ENCODE results near the gene SLC7A4. TPM values are rescaled to one million over a fixed set of nuclear protein-coding genes. Genes with fewer than 3 reads are reported as not detected.

SLC7A4 gene
- total RNA-seq, 1 donor from 2014 or later: 0.07 TPM

- H3K4me1 Mint-ChIP-seq (ENCODE audit: low read depth): no peaks in the 10 kb centered on the region
- H3K36me3 Mint-ChIP-seq (ENCODE audit: low read depth): peaks cover 20% of the 10 kb centered on the region
- DNase-seq (ENCODE audit: low spot score): no peak
- intact Hi-C loops (cut with micrococcal nuclease): no loop called here
- no peaks in the 10 kb centered on the region for H3K27me3 Mint-ChIP-seq (ENCODE audit: low read depth)
- H3K27ac Mint-ChIP-seq: no peak overlapping the region
- H3K9me3 Mint-ChIP-seq: no peaks in the 10 kb centered on the region
- no peak overlapping the region for H3K4me3 Mint-ChIP-seq (ENCODE audit: low read depth)
These were observed 39.7 kb downstream of the SLC7A4 start for GRCh38 chr22:20992456-20993303.

GRCh38 chr22:20992056-20992442 lies 40.3 kb downstream of the SLC7A4 start:
- H3K9me3 Mint-ChIP-seq: no peaks in the 10 kb centered on the region
- no peaks in the 10 kb centered on the region for H3K27me3 Mint-ChIP-seq (ENCODE audit: low read depth)
- no peak for DNase-seq (ENCODE audit: low spot score)
- H3K36me3 Mint-ChIP-seq (ENCODE audit: low read depth): peaks cover 21% of the 10 kb centered on the region
- no peak overlapping the region for H3K27ac Mint-ChIP-seq
- H3K4me1 Mint-ChIP-seq (ENCODE audit: low read depth): no peaks in the 10 kb centered on the region
- intact Hi-C loops (cut with micrococcal nuclease): no loop called here
- no peak overlapping the region for H3K4me3 Mint-ChIP-seq (ENCODE audit: low read depth)

GRCh38 chr22:20991252-20992055 lies 40.9 kb downstream of the SLC7A4 start:
- no peak overlapping the region for H3K27ac Mint-ChIP-seq
- no peaks in the 10 kb centered on the region for H3K4me1 Mint-ChIP-seq (ENCODE audit: low read depth)
- intact Hi-C loops (cut with micrococcal nuclease): no loop called here
- H3K4me3 Mint-ChIP-seq (ENCODE audit: low read depth): no peak overlapping the region
- no peaks in the 10 kb centered on the region for H3K9me3 Mint-ChIP-seq
- DNase-seq (ENCODE audit: low spot score): no peak
- peaks cover 24% of the 10 kb centered on the region for H3K36me3 Mint-ChIP-seq (ENCODE audit: low read depth)
- H3K27me3 Mint-ChIP-seq (ENCODE audit: low read depth): no peaks in the 10 kb centered on the region

- Mint-ChIP-seq H3K4me1 (ENCODE audit: low read depth) (no peaks in the 10 kb centered on the region), H3K9me3 (no peaks in the 10 kb centered on the region), H3K27me3 (ENCODE audit: low read depth) (no peaks in the 10 kb centered on the region), H3K36me3 (ENCODE audit: low read depth) (peaks cover 32% of the 10 kb centered on the region), H3K4me3 (ENCODE audit: low read depth) (no peak overlapping the region), H3K27ac (no peak overlapping the region)
- DNase-seq (ENCODE audit: low spot score): no peak
- intact Hi-C loops (cut with micrococcal nuclease): no loop called here
These were observed 41.9 kb downstream of the SLC7A4 start for GRCh38 chr22:20990184-20991180.

GRCh38 chr22:20989323-20990138 lies 42.8 kb downstream of the SLC7A4 start:
- no peak for DNase-seq (ENCODE audit: low spot score)
- H3K27ac Mint-ChIP-seq: no peak overlapping the region
- H3K9me3 Mint-ChIP-seq: no peaks in the 10 kb centered on the region
- no peaks in the 10 kb centered on the region for H3K4me1 Mint-ChIP-seq (ENCODE audit: low read depth)
- H3K27me3 Mint-ChIP-seq (ENCODE audit: low read depth): no peaks in the 10 kb centered on the region
- H3K36me3 Mint-ChIP-seq (ENCODE audit: low read depth): peaks cover 30% of the 10 kb centered on the region
- no peak overlapping the region for H3K4me3 Mint-ChIP-seq (ENCODE audit: low read depth)
- intact Hi-C loops (cut with micrococcal nuclease): no loop called here

GRCh38 chr22:20988573-20989322 lies 43.6 kb downstream of the SLC7A4 start:
- H3K36me3 Mint-ChIP-seq (ENCODE audit: low read depth): peaks cover 35% of the 10 kb centered on the region
- intact Hi-C loops (cut with micrococcal nuclease): no loop called here
- H3K4me1 Mint-ChIP-seq (ENCODE audit: low read depth): peaks cover under 1% of the 10 kb centered on the region

GRCh38 chr22:20987375-20987774 lies 45.0 kb downstream of the SLC7A4 start:
- no peaks in the 10 kb centered on the region for H3K9me3 Mint-ChIP-seq
- peaks cover 33% of the 10 kb centered on the region for H3K36me3 Mint-ChIP-seq (ENCODE audit: low read depth)
- no peak overlapping the region for H3K27ac Mint-ChIP-seq
- no peaks in the 10 kb centered on the region for H3K27me3 Mint-ChIP-seq (ENCODE audit: low read depth)
- intact Hi-C loops (cut with micrococcal nuclease): no loop called here
- H3K4me1 Mint-ChIP-seq (ENCODE audit: low read depth): peaks cover 9% of the 10 kb centered on the region
- H3K4me3 Mint-ChIP-seq (ENCODE audit: low read depth): no peak overlapping the region
- DNase-seq (ENCODE audit: low spot score): no peak

More at GRCh38 chr22:20988573-20989322, 43.6 kb downstream of the SLC7A4 start:
- Mint-ChIP-seq H3K27me3 (ENCODE audit: low read depth) (no peaks in the 10 kb centered on the region), H3K4me3 (ENCODE audit: low read depth) (no peak overlapping the region), H3K27ac (no peak overlapping the region), H3K9me3 (no peaks in the 10 kb centered on the region)
- DNase-seq (ENCODE audit: low spot score): no peak

GRCh38 chr22:20986365-20986764 lies 46.0 kb downstream of the SLC7A4 start:
- Mint-ChIP-seq H3K27me3 (ENCODE audit: low read depth) (no peaks in the 10 kb centered on the region), H3K36me3 (ENCODE audit: low read depth) (peaks cover 33% of the 10 kb centered on the region), H3K4me1 (ENCODE audit: low read depth) (peaks cover 12% of the 10 kb centered on the region), H3K27ac (no peak overlapping the region), H3K4me3 (ENCODE audit: low read depth) (no peak overlapping the region), H3K9me3 (no peaks in the 10 kb centered on the region)
- DNase-seq (ENCODE audit: low spot score): no peak
- intact Hi-C loops (cut with micrococcal nuclease): no loop called here

GRCh38 chr22:20985720-20986119 lies 46.6 kb downstream of the SLC7A4 start:
- Mint-ChIP-seq H3K27me3 (ENCODE audit: low read depth) (no peaks in the 10 kb centered on the region), H3K36me3 (ENCODE audit: low read depth) (peaks cover 27% of the 10 kb centered on the region), H3K9me3 (no peaks in the 10 kb centered on the region), H3K27ac (no peak overlapping the region), H3K4me3 (ENCODE audit: low read depth) (no peak overlapping the region), H3K4me1 (ENCODE audit: low read depth) (peaks cover 18% of the 10 kb centered on the region)
- intact Hi-C loops (cut with micrococcal nuclease): no loop called here
- DNase-seq (ENCODE audit: low spot score): no peak

GRCh38 chr22:20983081-20983771 lies 49.1 kb downstream of the SLC7A4 start:
- intact Hi-C loops (cut with micrococcal nuclease): no loop called here
- Mint-ChIP-seq H3K36me3 (ENCODE audit: low read depth) (peaks cover 26% of the 10 kb centered on the region), H3K9me3 (peaks cover 9% of the 10 kb centered on the region)

GRCh38 chr22:20982563-20982882 lies 49.8 kb downstream of the SLC7A4 start:
- DNase-seq (ENCODE audit: low spot score): no peak
- peaks cover 20% of the 10 kb centered on the region for H3K36me3 Mint-ChIP-seq (ENCODE audit: low read depth)
- H3K27ac Mint-ChIP-seq: peak overlapping the region; percentile 80
- intact Hi-C loops (cut with micrococcal nuclease): no loop called here
- peaks cover 12% of the 10 kb centered on the region for H3K9me3 Mint-ChIP-seq
- H3K4me3 Mint-ChIP-seq (ENCODE audit: low read depth): peak overlapping the region; percentile 94
- no peaks in the 10 kb centered on the region for H3K27me3 Mint-ChIP-seq (ENCODE audit: low read depth)
- H3K4me1 Mint-ChIP-seq (ENCODE audit: low read depth): peaks cover 32% of the 10 kb centered on the region

More at GRCh38 chr22:20983081-20983771, 49.1 kb downstream of the SLC7A4 start:
- peaks cover 32% of the 10 kb centered on the region for H3K4me1 Mint-ChIP-seq (ENCODE audit: low read depth)
- DNase-seq (ENCODE audit: low spot score): no peak
- peak overlapping the region; percentile 94 for H3K4me3 Mint-ChIP-seq (ENCODE audit: low read depth)
- H3K27ac Mint-ChIP-seq: peak overlapping the region; percentile 80
- no peaks in the 10 kb centered on the region for H3K27me3 Mint-ChIP-seq (ENCODE audit: low read depth)

All from activated T-helper 2 cell treated with anti-CD3 and anti-CD28 coated beads, Interferon-gamma antibody, Interleukin-2, Interleukin-4, amounts not matched to agents 10 μg/mL and 5 μg/mL and 100 μg/mL, durations not matched to agents 14 hours and 24 hours and 36 hours (primary cell).